GM19035 (cell line): ENCODE results near the gene FLNA.
A peak's percentile ranks its signal among the peaks of the same experiment; 100 is the strongest.

Source experiments
- ATAC-seq: cut with Tn5 transposase; IDR thresholded peaks from one replicate; pipeline ENCODE4 v1.9.1; 2021; ENCODE audit not compliant: unreplicated experiment

Gene FLNA

GRCh38 chrX:154341399-154342298 lies 32.8 kb downstream of the FLNA start:
- ATAC-seq: peak; percentile 68

- ATAC-seq: no peak
Observed at GRCh38 chrX:154334496-154334895, 39.9 kb downstream of the FLNA start.

- no peak for ATAC-seq
Observed at GRCh38 chrX:154333837-154334271, 40.6 kb downstream of the FLNA start.

- no peak for ATAC-seq
Observed at GRCh38 chrX:154333116-154333515, 41.3 kb downstream of the FLNA start.

- no peak for ATAC-seq
Observed at GRCh38 chrX:154332561-154332960, 41.9 kb downstream of the FLNA start.

- no peak for ATAC-seq
Observed at GRCh38 chrX:154329294-154329693, 45.1 kb downstream of the FLNA start.

- ATAC-seq: no peak
Observed at GRCh38 chrX:154328646-154329045, 45.8 kb downstream of the FLNA start.

GRCh38 chrX:154327038-154327820 lies 47.2 kb downstream of the FLNA start:
- no peak for ATAC-seq

GRCh38 chrX:154325541-154325940 lies 48.9 kb downstream of the FLNA start:
- ATAC-seq: no peak

- ATAC-seq: no peak
Observed at GRCh38 chrX:154323537-154323936, 50.9 kb downstream of the FLNA start.

- no peak for ATAC-seq
Observed at GRCh38 chrX:154322890-154323289, 51.5 kb downstream of the FLNA start.

- ATAC-seq: no peak
Observed at GRCh38 chrX:154321594-154321993, 52.8 kb downstream of the FLNA start.

GRCh38 chrX:154321152-154321551 lies 53.3 kb downstream of the FLNA start:
- ATAC-seq: no peak

- ATAC-seq: no peak
Observed at GRCh38 chrX:154320406-154320805, 54.0 kb downstream of the FLNA start.

- ATAC-seq: no peak
Observed at GRCh38 chrX:154317391-154317995, 56.9 kb downstream of the FLNA start.

- no peak for ATAC-seq
Observed at GRCh38 chrX:154315416-154315815, 59.0 kb downstream of the FLNA start.

- ATAC-seq: no peak
Observed at GRCh38 chrX:154313147-154313546, 61.3 kb downstream of the FLNA start.

GRCh38 chrX:154312116-154312515 lies 62.3 kb downstream of the FLNA start:
- ATAC-seq: no peak

GRCh38 chrX:154310616-154311536 lies 63.6 kb downstream of the FLNA start:
- ATAC-seq: no peak

GRCh38 chrX:154309041-154309775 lies 65.2 kb downstream of the FLNA start:
- no peak for ATAC-seq
